ENCODE results near the gene MARCHF9. TPM values are rescaled to one million over a fixed set of nuclear protein-coding genes. Genes with fewer than 3 reads are reported as not detected.
"Not testable (repeated sequence)": the region's sequence is repeated elsewhere in the genome, so short reads cannot be mapped to it uniquely, and the experiment has no call there.

The MARCHF9 gene
- polyA plus RNA-seq, 2 donors: 8.0 to 10.9 TPM

DNA sequence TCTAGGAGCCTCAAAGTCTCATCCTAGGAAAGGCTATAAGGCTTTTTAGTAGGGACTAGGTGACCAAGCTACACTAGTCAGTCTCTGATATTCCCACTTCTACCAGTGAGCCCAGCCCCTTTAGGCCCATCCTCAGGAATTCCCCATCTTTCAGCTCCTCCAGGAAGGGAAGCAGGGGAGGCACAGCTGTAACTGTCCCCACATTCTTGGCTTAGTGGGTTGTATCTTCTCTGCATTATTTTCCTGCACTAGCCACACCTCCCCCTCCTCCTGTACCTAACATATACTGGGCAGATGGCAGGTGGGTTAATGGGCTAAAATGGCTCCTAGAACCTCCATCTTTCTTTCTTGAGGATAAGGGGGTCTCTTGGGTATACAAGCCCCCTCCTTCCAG, 12.4 kb downstream of the MARCHF9 start:
- Histone ChIP-seq H3K36me3 (ENCODE audit: control insufficient read depth in 2 of 2, insufficient read depth in 2 of 2, low read length in 1 of 2) (peaks cover 0 to 7% of the 10 kb centered on the region in 2 donors), H3K27ac (ENCODE audit: low read depth in 2 of 2, low read length in 1 of 2) (no peak overlapping the region), H3K9me3 (ENCODE audit: control insufficient read depth in 2 of 2, insufficient read depth in 1 of 2, low read depth in 1 of 2, low read length in 1 of 2) (no peaks in the 10 kb centered on the region), H3K4me3 (ENCODE audit: low read depth in 1 of 2, low read length in 2 of 2) (no peak overlapping the region), H3K27me3 (ENCODE audit: control insufficient read depth in 1 of 2, insufficient read depth in 2 of 2, low read length in 2 of 2) (no peaks in the 10 kb centered on the region), H3K4me1 (ENCODE audit: control insufficient read depth in 2 of 2, insufficient read depth in 2 of 2, low read length in 1 of 2) (peaks cover 16 to 27% of the 10 kb centered on the region in 2 donors)

GRCh38 chr12:57767876-57768275, 13.0 kb downstream of the MARCHF9 start:
- H3K27me3 ChIP-seq (ENCODE audit: control insufficient read depth in 1 of 2, insufficient read depth in 2 of 2, low read length in 2 of 2): no peaks in the 10 kb centered on the region
- 94% methylated on average over 3 of the region's 3 CpGs for WGBS, 2 donors

GRCh38 chr12:57769594-57769993, 14.7 kb downstream of the MARCHF9 start:
- Histone ChIP-seq H3K4me1 (ENCODE audit: control insufficient read depth in 2 of 2, insufficient read depth in 2 of 2, low read length in 1 of 2) (peaks cover 16 to 26% of the 10 kb centered on the region in 2 donors), H3K4me3 (ENCODE audit: low read depth in 1 of 2, low read length in 2 of 2) (no peak overlapping the region), H3K36me3 (ENCODE audit: control insufficient read depth in 2 of 2, insufficient read depth in 2 of 2, low read length in 1 of 2) (peaks cover 0 to 7% of the 10 kb centered on the region in 2 donors), H3K27me3 (ENCODE audit: control insufficient read depth in 1 of 2, insufficient read depth in 2 of 2, low read length in 2 of 2) (no peaks in the 10 kb centered on the region), H3K9me3 (ENCODE audit: control insufficient read depth in 2 of 2, insufficient read depth in 1 of 2, low read depth in 1 of 2, low read length in 1 of 2) (no peaks in the 10 kb centered on the region), H3K27ac (ENCODE audit: low read depth in 2 of 2, low read length in 1 of 2) (no peak overlapping the region)
- 95 to 97% methylated on average over 11 of the region's 11 CpGs for WGBS, 2 donors

More at GRCh38 chr12:57767876-57768275, 13.0 kb downstream of the MARCHF9 start:
- no peak overlapping the region for H3K27ac ChIP-seq (ENCODE audit: low read depth in 2 of 2, low read length in 1 of 2)
- H3K4me1 ChIP-seq (ENCODE audit: control insufficient read depth in 2 of 2, insufficient read depth in 2 of 2, low read length in 1 of 2): peaks cover 16 to 27% of the 10 kb centered on the region in 2 donors
- H3K9me3 ChIP-seq (ENCODE audit: control insufficient read depth in 2 of 2, insufficient read depth in 1 of 2, low read depth in 1 of 2, low read length in 1 of 2): no peaks in the 10 kb centered on the region
- no peak overlapping the region for H3K4me3 ChIP-seq (ENCODE audit: low read depth in 1 of 2, low read length in 2 of 2)
- H3K36me3 ChIP-seq (ENCODE audit: control insufficient read depth in 2 of 2, insufficient read depth in 2 of 2, low read length in 1 of 2): peaks cover 0 to 7% of the 10 kb centered on the region in 2 donors

GRCh38 chr12:57770734-57771133, 15.8 kb downstream of the MARCHF9 start:
- no peaks in the 10 kb centered on the region for H3K27me3 ChIP-seq (ENCODE audit: control insufficient read depth in 1 of 2, insufficient read depth in 2 of 2, low read length in 2 of 2)
- H3K4me1 ChIP-seq (ENCODE audit: control insufficient read depth in 2 of 2, insufficient read depth in 2 of 2, low read length in 1 of 2): peaks cover 16% of the 10 kb centered on the region in 2 donors
- H3K36me3 ChIP-seq (ENCODE audit: control insufficient read depth in 2 of 2, insufficient read depth in 2 of 2, low read length in 1 of 2): peaks cover 0 to 7% of the 10 kb centered on the region in 2 donors
- WGBS, 2 donors: 90 to 93% methylated on average over 4 of the region's 4 CpGs
- no peak overlapping the region for H3K27ac ChIP-seq (ENCODE audit: low read depth in 2 of 2, low read length in 1 of 2)
- no peaks in the 10 kb centered on the region for H3K9me3 ChIP-seq (ENCODE audit: control insufficient read depth in 2 of 2, insufficient read depth in 1 of 2, low read depth in 1 of 2, low read length in 1 of 2)
- no peak overlapping the region for H3K4me3 ChIP-seq (ENCODE audit: low read depth in 1 of 2, low read length in 2 of 2)

GRCh38 chr12:57771236-57771872, 16.5 kb downstream of the MARCHF9 start:
- H3K4me1 ChIP-seq (ENCODE audit: control insufficient read depth in 2 of 2, insufficient read depth in 2 of 2, low read length in 1 of 2): peaks cover 10% of the 10 kb centered on the region in 2 donors
- H3K27me3 ChIP-seq (ENCODE audit: control insufficient read depth in 1 of 2, insufficient read depth in 2 of 2, low read length in 2 of 2): no peaks in the 10 kb centered on the region
- H3K27ac ChIP-seq (ENCODE audit: low read depth in 2 of 2, low read length in 1 of 2): peak overlapping the region; percentile 85 to 98
- peak overlapping the region; percentile 80 to 85 for H3K4me3 ChIP-seq (ENCODE audit: low read depth in 1 of 2, low read length in 2 of 2)
- H3K36me3 ChIP-seq (ENCODE audit: control insufficient read depth in 2 of 2, insufficient read depth in 2 of 2, low read length in 1 of 2): peaks cover 0 to 7% of the 10 kb centered on the region in 2 donors
- WGBS, 2 donors: 0 to 2% methylated on average over 16 of the region's 16 CpGs
- H3K9me3 ChIP-seq (ENCODE audit: control insufficient read depth in 2 of 2, insufficient read depth in 1 of 2, low read depth in 1 of 2, low read length in 1 of 2): no peaks in the 10 kb centered on the region

- WGBS, 2 donors: 0% methylated on average over 28 of the region's 28 CpGs
- H3K9me3 ChIP-seq (ENCODE audit: control insufficient read depth in 2 of 2, insufficient read depth in 1 of 2, low read depth in 1 of 2, low read length in 1 of 2): no peaks in the 10 kb centered on the region
- H3K4me3 ChIP-seq (ENCODE audit: low read depth in 1 of 2, low read length in 2 of 2): peak within 1 kb of the TSS; percentile 80 to 85
- no peaks in the 10 kb centered on the region for H3K27me3 ChIP-seq (ENCODE audit: control insufficient read depth in 1 of 2, insufficient read depth in 2 of 2, low read length in 2 of 2)
- H3K27ac ChIP-seq (ENCODE audit: low read depth in 2 of 2, low read length in 1 of 2): peak within 1 kb of the TSS; percentile 85 to 98
- H3K36me3 ChIP-seq (ENCODE audit: control insufficient read depth in 2 of 2, insufficient read depth in 2 of 2, low read length in 1 of 2): peaks cover 0 to 7% of the 10 kb centered on the region in 2 donors
- peaks cover 4 to 5% of the 10 kb centered on the region in 2 donors for H3K4me1 ChIP-seq (ENCODE audit: control insufficient read depth in 2 of 2, insufficient read depth in 2 of 2, low read length in 1 of 2)
Observed at GRCh38 chr12:57771873-57772428, 17.0 kb downstream of the MARCHF9 start, which contains the start of gene METTL1. METTL1 (minus strand) TSS chr12:57772105; CDS start chr12:57772083, 22 bp downstream.

DNA sequence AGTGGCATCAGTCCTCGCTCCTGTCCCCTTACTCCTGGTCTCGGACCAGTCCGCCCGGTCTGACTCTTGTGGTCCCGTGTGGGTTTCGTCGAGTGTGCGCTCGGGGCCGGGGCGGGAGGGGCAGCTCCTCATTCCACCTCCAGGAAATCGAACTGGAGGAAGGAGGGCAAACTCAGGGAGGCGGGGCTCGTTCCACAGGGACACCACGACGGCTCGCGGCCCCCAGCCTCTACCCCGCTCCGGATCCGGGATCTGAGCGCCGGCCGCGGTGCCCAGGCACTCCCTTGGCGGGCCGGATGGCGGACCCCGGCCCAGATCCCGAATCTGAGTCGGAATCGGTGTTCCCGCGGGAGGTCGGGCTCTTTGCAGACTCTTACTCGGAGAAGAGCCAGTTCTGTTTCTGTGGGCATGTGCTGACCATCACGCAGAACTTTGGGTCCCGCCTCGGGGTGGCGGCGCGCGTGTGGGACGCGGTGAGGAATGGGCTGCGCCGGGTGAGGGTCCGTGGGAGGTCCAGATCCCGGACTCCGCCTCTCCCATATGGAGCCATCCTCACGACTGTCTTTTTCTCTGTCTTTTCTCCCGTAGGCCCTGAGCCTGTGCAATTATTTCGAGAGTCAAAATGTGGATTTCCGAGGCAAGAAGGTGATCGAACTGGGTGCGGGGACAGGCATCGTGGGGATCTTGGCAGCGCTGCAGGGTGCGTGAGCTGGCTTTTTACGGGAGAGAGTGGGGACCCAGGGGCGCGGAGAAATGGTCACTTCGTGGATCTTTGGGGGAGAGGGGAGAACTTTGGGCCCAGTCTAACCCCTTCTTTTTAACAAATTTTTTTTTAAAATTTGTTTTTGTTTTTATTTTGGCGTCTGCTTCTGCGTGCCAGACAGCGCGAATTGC, 17.8 kb downstream of the MARCHF9 start, which contains the start of gene EEF1AKMT3:
Gene EEF1AKMT3, plus strand, starts transcription at position 186 of the 894 bp plus-strand sequence. Its CDS starts 111 bp downstream, at position 297.
- Histone ChIP-seq H3K9me3 (ENCODE audit: control insufficient read depth in 2 of 2, insufficient read depth in 1 of 2, low read depth in 1 of 2, low read length in 1 of 2) (no peaks in the 10 kb centered on the region), H3K27ac (ENCODE audit: low read depth in 2 of 2, low read length in 1 of 2) (peak within 1 kb of the TSS; percentile 85 to 98), H3K27me3 (ENCODE audit: control insufficient read depth in 1 of 2, insufficient read depth in 2 of 2, low read length in 2 of 2) (no peaks in the 10 kb centered on the region), H3K4me1 (ENCODE audit: control insufficient read depth in 2 of 2, insufficient read depth in 2 of 2, low read length in 1 of 2) (peaks cover 3 to 4% of the 10 kb centered on the region in 2 donors), H3K36me3 (ENCODE audit: control insufficient read depth in 2 of 2, insufficient read depth in 2 of 2, low read length in 1 of 2) (peaks cover 0 to 7% of the 10 kb centered on the region in 2 donors), H3K4me3 (ENCODE audit: low read depth in 1 of 2, low read length in 2 of 2) (peak within 1 kb of the TSS; percentile 80 to 85)
- WGBS, 2 donors: 1 to 3% methylated on average over 66 to 67 of the region's 67 CpGs

DNA sequence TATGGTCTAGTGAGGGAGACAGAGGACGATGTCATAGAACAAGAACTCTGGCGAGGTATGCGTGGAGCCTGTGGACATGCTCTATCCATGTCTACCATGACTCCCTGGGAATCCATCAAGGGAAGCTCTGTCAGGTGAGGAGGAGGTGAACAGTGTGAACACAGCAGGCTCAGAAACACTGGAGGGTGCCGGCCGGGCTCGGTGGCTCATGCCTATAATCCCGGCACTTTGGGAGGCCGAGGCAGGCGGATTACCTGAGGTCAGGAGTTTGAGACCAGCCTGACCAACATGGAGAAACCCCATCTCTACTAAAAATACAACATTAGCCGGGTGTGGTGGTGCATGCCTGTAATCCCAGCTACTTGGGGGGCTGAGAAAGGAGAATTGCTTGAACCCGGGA, 19.7 kb downstream of the MARCHF9 start:
- 92 to 93% methylated on average over 11 of the region's 11 CpGs for WGBS, 2 donors
- not testable (repeated sequence) for H3K4me3 ChIP-seq (ENCODE audit: low read depth in 1 of 2, low read length in 2 of 2); H3K27me3 ChIP-seq (ENCODE audit: control insufficient read depth in 1 of 2, insufficient read depth in 2 of 2, low read length in 2 of 2); H3K9me3 ChIP-seq (ENCODE audit: control insufficient read depth in 2 of 2, insufficient read depth in 1 of 2, low read depth in 1 of 2, low read length in 1 of 2); H3K36me3 ChIP-seq (ENCODE audit: control insufficient read depth in 2 of 2, insufficient read depth in 2 of 2, low read length in 1 of 2); H3K4me1 ChIP-seq (ENCODE audit: control insufficient read depth in 2 of 2, insufficient read depth in 2 of 2, low read length in 1 of 2); H3K27ac ChIP-seq (ENCODE audit: low read depth in 2 of 2, low read length in 1 of 2)

DNA sequence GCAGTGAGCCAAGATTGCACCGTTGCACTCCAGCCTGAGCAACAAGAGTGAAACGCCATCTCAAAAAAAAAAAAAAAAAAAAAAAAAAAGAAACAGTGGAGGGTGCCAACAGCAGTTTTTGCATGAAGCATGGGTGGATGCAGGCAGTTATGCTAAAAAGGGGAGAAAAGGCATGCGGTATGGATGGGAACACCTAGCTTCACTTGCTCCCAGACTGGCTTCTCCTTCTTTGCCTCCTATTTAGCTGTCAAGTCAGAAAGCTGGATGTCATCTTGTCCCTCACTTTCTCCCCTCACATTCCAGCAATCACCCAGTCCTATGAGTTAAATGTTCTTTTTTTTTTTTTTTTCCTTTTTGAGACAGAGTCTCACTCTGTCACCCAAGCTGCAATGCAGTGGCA, 20.1 kb downstream of the MARCHF9 start:
- Histone ChIP-seq H3K27ac (ENCODE audit: low read depth in 2 of 2, low read length in 1 of 2) (no peak overlapping the region), H3K27me3 (ENCODE audit: control insufficient read depth in 1 of 2, insufficient read depth in 2 of 2, low read length in 2 of 2) (no peaks in the 10 kb centered on the region)
- 72 to 87% methylated on average over 3 of the region's 3 CpGs for WGBS, 2 donors

More for the DNA sequence above, 20.1 kb downstream of the MARCHF9 start:
- Histone ChIP-seq H3K4me3 (ENCODE audit: low read depth in 1 of 2, low read length in 2 of 2) (no peak overlapping the region), H3K4me1 (ENCODE audit: control insufficient read depth in 2 of 2, insufficient read depth in 2 of 2, low read length in 1 of 2) (peaks cover 4 to 6% of the 10 kb centered on the region in 2 donors), H3K36me3 (ENCODE audit: control insufficient read depth in 2 of 2, insufficient read depth in 2 of 2, low read length in 1 of 2) (peaks cover 0 to 4% of the 10 kb centered on the region in 2 donors), H3K9me3 (ENCODE audit: control insufficient read depth in 2 of 2, insufficient read depth in 1 of 2, low read depth in 1 of 2, low read length in 1 of 2) (no peaks in the 10 kb centered on the region)

All from esophagus (tissue), 2 donors.